Measurements from ENCODE around the gene DNASE1L3. TPM values are rescaled to one million over a fixed set of nuclear protein-coding genes. Genes with fewer than 3 reads are reported as not detected.

DNASE1L3 gene
- total and polyA plus RNA-seq, 2 of the 8 experiments (the other 6 are each of a cell fraction or from before 2014, with no cell fraction given), result not detected

- no peak for TF ChIP-seq E2F6 (IDR thresholded peaks at IDR 0.05)
- no peak for TF ChIP-seq KDM4A (IDR thresholded peaks at IDR 0.05; ENCODE audit: low read depth, low read length, severe bottlenecking)
- TF ChIP-seq EZH2 (IDR thresholded peaks at IDR 0.05; ENCODE audit: low read depth, low read length, severe bottlenecking), result no peak
- TF ChIP-seq CBX5 (IDR thresholded peaks at IDR 0.05; ENCODE audit: low read depth, low read length), result no peak
- no peak for TF ChIP-seq GTF2F1 (IDR thresholded peaks at IDR 0.05; ENCODE audit: borderline replicate concordance, low read depth, low read length)
- no peak for TF ChIP-seq POU5F1 (IDR thresholded peaks at IDR 0.05; ENCODE audit: low read depth, low read length)
- TF ChIP-seq CHD7 (IDR thresholded peaks at IDR 0.05; ENCODE audit: insufficient replicate concordance, low read length), result no peak
- TF ChIP-seq MAX (IDR thresholded peaks at IDR 0.05), result no peak
- TF ChIP-seq ZNF274 (IDR thresholded peaks at IDR 0.05; ENCODE audit: borderline replicate concordance, extremely low read depth, low read length), result no peak
These were observed at the start of gene DNASE1L3 (continued) for GRCh38 chr3:58210761-58211460.

Data from H1 (cell line).